CD1c-positive myeloid dendritic cell (primary cell): ENCODE measurements around the gene R3HDM4.
"Not testable (repeated sequence)": the region's sequence is repeated elsewhere in the genome, so short reads cannot be mapped to it uniquely, and the experiment has no call there.

Experiments used
- DNase-seq: peaks from one replicate; pipeline ENCODE4 v3.0.0-alpha.2; 2016; ENCODE audit errors: extremely low spot score

Gene R3HDM4

DNA sequence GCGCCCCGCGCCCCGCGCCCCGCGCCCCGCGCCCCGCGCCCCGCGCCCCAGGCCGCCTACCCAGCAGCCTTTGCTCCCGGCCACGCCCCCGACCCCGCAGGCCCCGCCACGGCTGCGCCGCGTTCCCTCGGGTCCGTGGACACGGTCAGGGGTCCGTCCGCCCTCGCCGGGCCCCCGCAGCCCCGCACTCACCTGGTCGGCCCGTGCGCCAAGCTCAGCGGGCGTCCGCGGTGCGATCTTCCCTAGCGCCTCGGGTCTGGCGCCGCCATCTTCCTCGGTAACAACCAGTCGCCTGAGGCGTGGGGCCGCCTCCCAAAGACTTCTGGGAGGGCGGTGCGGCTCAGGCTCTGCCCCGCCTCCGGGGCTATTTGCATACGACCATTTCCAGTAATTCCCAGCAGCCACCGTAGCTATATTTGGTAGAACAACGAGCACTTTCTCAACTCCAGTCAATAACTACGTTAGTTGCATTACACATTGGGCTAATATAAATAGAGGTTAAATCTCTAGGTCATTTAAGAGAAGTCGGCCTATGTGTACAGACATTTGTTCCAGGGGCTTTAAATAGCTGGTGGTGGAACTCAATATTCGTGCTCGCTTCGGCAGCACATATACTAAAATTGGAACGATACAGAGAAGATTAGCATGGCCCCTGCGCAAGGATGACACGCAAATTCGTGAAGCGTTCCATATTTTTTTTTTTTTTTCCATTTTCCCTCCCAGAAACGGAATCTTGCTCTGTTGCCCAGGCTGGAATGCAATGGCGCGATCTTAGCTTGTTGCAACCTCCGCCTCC is 19.9 kb downstream of the R3HDM4 start, which contains the start of the genes MED16 and RNU6-9:
Gene MED16 (minus strand): TSS at position 294 of the 796 bp plus-strand sequence. CDS start 2,056 bp downstream, outside the sequence.
Gene RNU6-9 (plus strand): TSS at position 591 of the 796 bp plus-strand sequence.
- DNase-seq = peak; percentile 97

DNA sequence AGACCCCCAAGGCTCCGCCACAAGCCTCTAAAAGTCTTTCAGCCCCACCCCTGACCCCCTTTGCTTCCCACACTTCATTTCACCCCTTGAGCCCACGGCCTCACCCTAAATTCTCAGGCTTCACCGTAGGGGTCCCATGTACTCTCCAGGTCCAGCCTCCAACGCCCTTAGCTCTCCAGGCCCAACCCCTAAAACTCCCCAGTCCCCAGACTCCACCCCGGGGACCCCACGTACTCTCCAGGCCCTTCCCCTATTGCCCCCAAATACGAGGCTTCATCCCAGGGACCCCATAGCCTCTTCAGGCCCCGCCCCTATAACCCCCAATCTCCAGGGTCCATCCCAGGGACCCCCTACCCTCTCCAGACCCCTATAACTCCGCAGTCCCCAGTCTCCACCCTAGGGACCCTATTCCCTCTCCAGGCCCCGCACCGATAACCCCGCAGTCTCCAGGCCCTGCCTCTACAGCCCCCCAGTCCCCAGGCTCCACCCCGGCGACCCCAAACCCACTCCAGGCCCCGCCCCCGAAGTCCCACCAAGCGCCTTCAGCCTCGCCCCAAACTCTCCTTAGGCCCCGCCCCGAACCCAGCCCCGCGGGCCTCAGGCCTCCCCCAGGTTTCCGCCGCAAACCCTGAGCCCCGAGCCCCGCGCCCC is 20.7 kb downstream of the R3HDM4 start:
- DNase-seq = no peak

DNA sequence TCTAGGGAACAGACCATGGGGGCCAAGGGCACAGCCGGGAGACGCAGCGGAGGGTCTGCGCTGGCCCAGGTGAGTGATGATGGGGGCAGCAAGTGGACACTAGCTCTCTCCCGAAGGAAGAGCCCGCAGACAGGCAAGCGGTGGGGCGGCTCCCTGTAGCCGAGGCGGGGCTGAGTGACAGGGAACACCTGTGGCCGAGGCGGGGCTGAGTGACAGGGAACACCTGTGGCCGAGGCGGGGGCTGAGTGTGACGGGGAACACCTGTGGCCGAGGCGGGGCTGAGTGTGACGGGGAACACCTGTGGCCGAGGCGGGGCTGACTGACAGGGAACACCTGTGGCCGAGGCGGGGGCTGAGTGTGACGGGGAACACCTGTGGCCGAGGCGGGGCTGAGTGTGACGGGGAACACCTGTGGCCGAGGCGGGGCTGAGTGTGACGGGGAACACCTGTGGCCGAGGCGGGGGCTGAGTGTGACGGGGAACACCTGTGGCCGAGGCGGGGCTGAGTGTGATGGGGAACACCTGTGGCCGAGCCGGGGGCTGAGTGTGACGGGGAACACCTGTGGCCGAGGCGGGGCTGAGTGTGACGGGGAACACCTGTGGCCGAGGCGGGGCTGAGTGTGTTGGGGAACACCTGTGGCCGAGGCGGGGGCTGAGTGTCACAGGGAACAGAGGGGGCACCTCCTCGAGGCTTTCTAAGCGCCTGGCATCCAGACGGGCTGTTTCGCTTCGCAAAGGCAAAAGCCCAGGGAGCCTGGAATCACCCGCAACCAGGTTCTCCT is 21.4 kb downstream of the R3HDM4 start:
- DNase-seq = not testable (repeated sequence)

DNA sequence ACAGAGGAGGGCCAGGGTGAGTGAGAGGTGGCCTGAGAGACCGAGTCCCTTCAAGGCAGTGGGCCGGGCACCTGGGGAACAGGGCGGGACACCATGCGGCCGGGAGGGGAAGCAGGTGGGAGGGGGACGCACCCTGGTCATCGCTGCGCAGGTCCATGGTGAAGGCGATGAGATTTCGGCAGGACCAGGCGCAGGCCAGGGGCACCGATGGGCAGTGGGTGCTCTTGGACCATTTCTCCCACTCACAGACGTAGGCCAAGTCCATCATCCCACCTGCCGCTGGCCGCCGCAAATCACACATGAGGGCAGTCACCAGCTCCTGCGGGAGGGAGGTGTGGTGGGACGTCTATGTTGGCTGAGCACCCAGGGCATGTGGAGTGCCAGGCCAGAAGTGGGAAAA is 22.2 kb downstream of the R3HDM4 start:
- DNase-seq = no peak

DNA sequence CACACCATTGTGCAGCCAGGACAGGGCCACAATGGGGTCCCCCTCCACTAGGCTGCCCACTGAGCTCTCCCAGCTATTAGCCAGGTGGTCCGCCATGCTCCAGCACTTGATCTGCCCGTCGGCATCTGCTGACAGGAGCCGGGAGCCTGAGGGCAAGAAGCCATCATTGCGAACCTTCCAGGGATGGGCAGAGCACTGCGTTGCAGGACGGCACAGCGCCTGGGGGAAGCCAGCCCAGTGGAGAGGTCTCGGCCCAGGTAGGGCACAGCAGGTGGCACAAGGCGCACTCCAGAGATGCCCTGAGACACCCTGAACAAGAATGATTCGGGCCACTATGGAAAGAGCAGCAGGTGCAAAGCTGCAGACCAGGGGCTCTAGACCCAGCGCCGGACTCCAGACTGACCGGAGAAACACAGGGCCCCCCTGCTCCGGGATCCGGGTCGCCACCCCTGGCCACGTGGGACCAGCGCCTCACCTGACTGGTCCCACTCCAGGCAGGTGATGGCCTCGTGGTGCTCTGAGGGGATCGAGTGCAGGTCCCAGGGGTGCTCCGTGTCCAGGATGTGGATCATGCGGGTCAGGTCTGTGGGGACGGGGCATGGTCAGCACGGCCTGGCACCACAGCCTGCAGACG is 23.2 kb downstream of the R3HDM4 start:
- no peak for DNase-seq

DNA sequence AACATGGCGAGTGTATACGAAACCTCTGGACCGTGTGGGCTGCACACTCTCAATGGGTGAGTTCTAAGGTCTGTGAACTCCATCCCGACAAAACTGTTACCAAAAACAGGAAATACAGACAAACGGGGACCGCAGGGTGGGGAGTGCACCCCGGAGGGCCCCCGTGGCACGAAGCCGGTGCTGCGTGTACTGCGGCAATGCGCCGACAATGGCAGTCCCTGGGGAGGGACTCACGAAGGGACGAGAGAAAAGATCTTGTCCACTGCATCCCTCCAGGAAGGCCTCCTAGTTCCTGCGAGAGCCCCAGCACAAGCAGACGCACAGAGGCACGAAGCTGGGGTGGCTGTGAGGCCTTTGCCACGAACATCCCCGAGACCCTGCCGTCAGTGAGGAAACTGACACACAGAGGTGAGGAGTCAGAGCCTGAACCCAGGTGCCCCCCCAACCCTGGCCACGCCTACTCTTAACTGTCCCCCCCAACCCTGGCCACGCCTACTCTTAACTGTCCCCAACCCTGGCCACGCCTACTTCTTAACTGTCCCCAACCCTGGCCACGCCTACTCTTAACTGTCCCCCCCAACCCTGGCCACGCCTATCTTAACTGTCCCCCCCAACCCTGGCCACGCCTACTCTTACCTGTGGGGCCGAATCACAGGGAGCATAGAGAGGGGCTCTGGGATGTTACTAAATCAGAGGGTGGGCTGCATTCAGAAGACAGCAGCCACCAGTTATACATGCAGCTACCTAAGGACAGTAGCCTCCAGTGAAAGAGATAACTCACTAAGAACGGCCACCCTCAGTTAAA is 24.2 kb downstream of the R3HDM4 start:
- DNase-seq = no peak

DNA sequence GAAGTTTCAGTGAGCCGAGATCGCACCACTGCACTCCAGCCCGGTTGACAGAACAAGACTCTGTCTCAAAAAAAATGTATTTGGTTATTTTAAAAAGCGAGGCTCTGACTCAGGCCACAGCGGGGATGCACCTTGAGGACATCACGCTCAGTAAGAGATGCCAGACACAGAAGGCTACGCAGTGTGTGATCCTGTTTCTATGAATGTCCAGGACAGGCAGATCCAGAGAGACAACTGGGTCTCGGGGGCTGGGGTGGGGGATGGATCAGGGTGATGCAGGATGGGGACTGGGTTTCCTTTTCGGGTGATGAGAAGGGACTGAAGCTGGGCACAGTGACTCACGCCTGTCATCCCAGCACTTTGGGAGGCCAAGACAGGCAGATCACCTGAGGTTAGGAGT is 25.4 kb downstream of the R3HDM4 start:
- no peak for DNase-seq

DNA sequence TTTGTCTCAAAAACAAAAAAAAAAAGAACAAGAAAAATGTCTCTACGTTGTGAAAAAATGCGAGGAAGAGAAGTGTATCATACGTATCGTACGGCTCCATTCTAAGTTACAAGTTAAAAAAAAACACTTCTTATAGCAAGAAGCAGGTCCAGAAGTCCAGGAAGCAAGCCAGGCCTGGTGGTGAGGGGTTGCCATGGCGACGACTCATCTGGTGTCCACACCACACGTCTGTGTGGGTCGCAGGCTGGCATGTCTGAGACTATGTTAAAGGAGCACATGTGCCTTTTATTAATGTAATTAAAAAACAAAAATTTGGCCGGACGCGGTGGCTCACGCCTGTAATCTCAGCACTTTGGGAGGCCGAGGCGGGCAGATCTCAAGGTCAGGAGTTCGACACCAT is 25.9 kb downstream of the R3HDM4 start:
- DNase-seq = no peak

GRCh38 chr19:885536-886224 is 27.3 kb downstream of the R3HDM4 start:
- no peak for DNase-seq

DNA sequence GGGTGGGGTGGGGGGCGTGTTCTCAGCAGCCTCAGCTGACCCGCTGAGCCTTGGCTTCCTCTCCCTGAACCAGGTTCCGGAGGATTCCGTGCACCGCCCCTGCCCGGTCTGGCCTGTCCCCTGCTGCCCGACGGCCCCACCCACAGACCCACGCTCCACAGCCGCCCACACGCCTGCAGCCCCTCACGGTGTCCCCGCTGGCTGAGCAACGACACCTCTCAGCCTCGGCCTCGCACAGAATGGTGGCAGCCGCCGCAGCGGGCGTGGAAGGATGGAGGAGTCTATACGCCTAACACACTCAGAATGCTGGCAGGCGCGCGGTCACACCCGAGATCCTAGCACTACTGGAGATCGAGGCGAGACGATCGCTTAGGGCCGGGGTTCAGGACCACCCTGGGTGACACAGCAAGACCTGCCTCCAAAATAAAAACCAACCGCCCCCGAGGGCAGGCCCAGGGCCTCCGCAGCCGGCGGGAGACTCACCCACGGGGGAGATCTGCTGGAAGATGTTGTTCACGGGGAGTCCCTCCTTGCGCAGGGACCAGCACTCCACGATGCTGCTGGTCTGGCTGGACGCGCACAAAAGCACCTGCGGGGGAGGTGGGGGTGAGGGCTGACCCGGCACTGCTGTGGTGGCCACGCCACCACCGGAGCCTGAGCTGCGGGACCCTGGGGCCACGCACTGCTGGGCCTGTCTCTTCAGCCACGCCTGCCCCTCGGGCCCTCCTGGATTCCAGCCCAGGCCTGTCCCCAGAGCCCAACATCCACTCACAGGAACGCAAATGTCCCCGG is 28.4 kb downstream of the R3HDM4 start:
- no peak for DNase-seq

- no peak for DNase-seq
These were observed 29.3 kb downstream of the R3HDM4 start for GRCh38 chr19:883661-884211.

DNA sequence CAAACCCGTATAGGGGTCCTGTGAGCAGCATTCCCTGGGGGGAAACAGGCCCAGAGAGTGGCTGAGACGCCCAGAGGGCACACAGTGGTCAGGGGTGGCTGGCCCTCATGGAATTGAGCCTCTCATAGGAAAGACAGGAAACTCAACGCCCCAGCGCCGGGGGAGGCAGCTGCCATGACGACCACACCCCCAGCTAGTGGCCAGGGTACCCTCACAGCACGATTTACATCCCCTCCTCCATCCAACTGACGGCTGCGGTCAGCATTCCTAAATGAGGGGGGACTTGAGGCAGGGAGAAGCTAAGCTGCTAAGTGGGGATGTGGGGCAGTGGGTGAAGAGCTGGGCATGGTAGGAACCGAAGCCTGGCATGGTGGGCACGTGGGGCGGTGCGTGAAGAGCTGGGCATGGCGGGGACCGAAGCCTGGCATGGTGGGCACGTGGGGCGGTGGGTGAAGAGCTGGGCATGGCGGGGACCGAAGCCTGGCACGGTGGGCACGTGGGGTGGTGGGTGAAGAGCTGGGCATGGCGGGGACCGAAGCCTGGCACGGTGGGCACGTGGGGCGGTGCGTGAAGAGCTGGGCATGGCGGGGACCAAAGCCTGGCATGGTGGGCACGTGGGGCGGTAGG is 30.0 kb downstream of the R3HDM4 start:
- DNase-seq = no peak

GRCh38 chr19:881385-882071 is 31.5 kb downstream of the R3HDM4 start:
- DNase-seq = no peak

DNA sequence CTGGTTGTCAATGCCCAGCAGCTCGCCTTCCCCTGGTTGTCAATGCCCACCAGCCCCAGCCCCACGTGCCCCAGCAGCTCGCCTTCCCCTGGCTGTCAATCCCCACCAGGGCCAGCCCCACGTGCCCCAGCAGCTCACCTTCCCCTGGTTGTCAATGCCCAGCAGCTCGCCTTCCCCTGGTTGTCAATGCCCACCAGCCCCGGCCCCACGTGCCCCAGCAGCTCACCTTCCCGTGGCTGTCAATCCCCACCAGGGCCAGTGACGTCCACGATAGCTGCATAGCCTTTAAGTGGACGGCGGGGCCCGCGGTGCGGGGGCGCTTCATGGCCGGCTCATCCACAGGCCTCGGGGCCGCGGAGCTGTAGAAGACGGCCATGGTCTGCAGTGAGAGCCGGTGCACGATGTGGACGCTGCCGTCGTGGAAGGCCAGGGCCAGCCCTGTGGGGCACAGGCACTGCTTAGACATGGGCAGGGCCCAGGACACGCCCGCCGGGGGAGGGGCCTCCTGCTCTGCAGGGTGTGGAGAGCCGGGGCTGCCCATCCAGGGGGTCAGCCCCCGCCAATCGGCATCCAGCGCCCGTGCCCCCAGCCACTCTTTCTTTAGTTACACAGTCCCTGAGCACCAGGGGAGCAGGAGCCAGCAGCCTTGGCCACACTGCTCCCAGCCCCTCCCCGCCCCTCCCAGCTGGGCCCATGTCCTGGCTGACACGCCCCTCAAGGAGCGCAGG is 33.1 kb downstream of the R3HDM4 start:
- no peak for DNase-seq

DNA sequence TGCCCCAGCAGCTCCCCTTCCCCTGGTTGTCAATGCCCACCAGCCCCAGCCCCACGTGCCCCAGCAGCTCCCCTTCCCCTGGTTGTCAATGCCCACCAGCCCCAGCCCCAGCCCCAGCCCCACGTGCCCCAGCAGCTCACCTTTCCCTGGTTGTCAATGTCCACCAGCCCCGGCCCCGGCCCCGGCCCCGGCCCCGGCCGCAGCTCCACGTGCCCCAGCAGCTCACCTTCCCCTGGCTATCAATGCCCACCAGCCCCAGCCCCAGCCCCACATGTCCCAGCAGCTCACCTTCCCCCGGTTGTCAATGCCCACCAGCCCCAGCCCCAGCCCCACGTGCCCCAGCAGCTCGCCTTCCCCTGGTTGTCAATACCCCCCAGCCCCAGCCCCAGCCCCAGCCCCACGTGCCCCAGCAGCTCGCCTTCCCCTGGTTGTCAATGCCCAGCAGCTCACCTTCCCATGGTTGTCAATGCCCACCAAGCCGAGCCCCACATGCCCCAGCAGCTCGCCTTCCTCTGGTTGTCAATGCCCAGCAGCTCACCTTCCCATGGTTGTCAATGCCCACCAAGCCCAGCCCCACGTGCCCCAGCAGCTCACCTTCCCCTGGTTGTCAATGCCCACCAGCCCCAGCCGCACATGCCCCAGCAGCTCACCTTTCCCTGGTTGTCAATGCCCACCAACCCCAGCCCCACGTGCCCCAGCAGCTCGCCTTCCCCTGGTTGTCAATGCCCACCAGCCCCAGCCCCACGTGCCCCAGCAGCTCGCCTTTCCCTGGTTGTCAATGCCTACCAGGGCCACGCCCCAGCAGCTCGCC is 34.1 kb downstream of the R3HDM4 start:
- DNase-seq = not testable (repeated sequence)

- DNase-seq = not testable (repeated sequence)
These were observed 34.9 kb downstream of the R3HDM4 start for GRCh38 chr19:877992-878660.
